ENCODE measurements around the gene RORB. TPM values are rescaled to one million over a fixed set of nuclear protein-coding genes. Genes with fewer than 3 reads are reported as not detected.
A peak's percentile ranks its signal among the peaks of the same experiment; 100 is the strongest.

Gene RORB
- total RNA-seq, 4 donors from 2014 or later = under 0.01 to 2.5 (median 0.94) TPM; not detected in 1

DNA sequence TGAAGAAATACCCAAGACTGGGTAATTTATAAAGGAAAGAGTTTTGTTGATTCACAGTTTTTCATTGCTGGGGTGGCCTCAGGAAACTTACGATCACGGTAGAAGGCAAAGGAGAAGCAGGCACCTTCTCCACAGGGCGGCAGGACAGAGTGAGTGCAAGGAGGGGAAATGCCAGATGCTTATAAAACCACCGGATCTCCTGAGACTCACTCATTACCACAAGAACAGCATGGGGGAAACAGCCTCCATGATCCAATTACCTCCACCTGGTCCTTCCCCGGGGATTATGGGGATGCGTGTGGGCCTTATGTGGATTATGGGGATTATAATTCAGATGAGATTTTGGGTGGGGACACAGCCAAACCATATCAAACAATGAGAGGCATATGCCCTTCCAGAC, 18.5 kb upstream of the RORB start:
- no peaks in the 10 kb centered on the region for H3K9me3 ChIP-seq
- no peaks in the 10 kb centered on the region for H3K36me3 ChIP-seq
- no peak overlapping the region for H3K4me3 ChIP-seq
- TF ChIP-seq, protein P1, sequence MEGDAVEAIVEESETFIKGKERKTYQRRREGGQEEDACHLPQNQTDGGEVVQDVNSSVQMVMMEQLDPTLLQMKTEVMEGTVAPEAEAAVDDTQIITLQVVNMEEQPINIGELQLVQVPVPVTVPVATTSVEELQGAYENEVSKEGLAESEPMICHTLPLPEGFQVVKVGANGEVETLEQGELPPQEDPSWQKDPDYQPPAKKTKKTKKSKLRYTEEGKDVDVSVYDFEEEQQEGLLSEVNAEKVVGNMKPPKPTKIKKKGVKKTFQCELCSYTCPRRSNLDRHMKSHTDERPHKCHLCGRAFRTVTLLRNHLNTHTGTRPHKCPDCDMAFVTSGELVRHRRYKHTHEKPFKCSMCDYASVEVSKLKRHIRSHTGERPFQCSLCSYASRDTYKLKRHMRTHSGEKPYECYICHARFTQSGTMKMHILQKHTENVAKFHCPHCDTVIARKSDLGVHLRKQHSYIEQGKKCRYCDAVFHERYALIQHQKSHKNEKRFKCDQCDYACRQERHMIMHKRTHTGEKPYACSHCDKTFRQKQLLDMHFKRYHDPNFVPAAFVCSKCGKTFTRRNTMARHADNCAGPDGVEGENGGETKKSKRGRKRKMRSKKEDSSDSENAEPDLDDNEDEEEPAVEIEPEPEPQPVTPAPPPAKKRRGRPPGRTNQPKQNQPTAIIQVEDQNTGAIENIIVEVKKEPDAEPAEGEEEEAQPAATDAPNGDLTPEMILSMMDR (IDR thresholded peaks at IDR 0.05) = no peak
- no peak for TF ChIP-seq POLR2A (IDR thresholded peaks at IDR 0.05)
- no peaks in the 10 kb centered on the region for H3K4me1 ChIP-seq
- H3K27me3 ChIP-seq = no peaks in the 10 kb centered on the region
- no peak overlapping the region for H3K27ac ChIP-seq
- DNase-seq = no peak

GRCh38 chr9:74479711-74480110, 17.4 kb upstream of the RORB start:
- Histone ChIP-seq H3K9me3 (no peaks in the 10 kb centered on the region), H3K36me3 (no peaks in the 10 kb centered on the region), H3K27ac (no peak overlapping the region), H3K4me1 (no peaks in the 10 kb centered on the region), H3K27me3 (no peaks in the 10 kb centered on the region), H3K4me3 (no peak overlapping the region)
- TF ChIP-seq, protein P1 (IDR thresholded peaks at IDR 0.05) = no peak
- TF ChIP-seq POLR2A (IDR thresholded peaks at IDR 0.05) = no peak
- no peak for DNase-seq

DNA sequence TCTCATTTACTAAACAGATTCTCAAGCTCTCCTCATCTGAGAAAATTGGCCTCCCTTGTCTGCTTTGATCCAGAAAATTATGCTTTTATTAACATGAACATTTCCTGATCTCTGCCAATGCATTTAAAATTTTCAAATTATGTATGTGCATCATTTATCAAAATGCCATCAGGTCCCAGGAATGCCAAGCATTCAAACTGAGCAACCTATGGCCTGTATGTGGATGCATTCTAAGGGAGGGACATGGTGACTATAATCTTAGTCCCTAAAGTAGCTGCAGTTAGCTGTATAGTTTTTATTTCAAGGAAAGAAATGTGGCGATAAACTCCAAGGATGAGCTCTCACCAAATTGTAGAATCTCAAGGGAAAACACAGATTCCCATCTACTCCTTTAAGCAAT, 9.7 kb upstream of the RORB start:
- no peak overlapping the region for H3K4me3 ChIP-seq
- TF ChIP-seq, protein P1 (IDR thresholded peaks at IDR 0.05) = no peak
- no peak for TF ChIP-seq POLR2A (IDR thresholded peaks at IDR 0.05)
- H3K27ac ChIP-seq = no peak overlapping the region
- no peaks in the 10 kb centered on the region for H3K27me3 ChIP-seq
- no peaks in the 10 kb centered on the region for H3K9me3 ChIP-seq
- H3K36me3 ChIP-seq = no peaks in the 10 kb centered on the region
- no peaks in the 10 kb centered on the region for H3K4me1 ChIP-seq
- DNase-seq = no peak

GRCh38 chr9:74493512-74493911, 3.6 kb upstream of the RORB start:
- TF ChIP-seq, protein P1 (IDR thresholded peaks at IDR 0.05) = no peak
- TF ChIP-seq POLR2A (IDR thresholded peaks at IDR 0.05) = no peak
- H3K36me3 ChIP-seq = no peaks in the 10 kb centered on the region
- no peak overlapping the region for H3K4me3 ChIP-seq
- no peak overlapping the region for H3K27ac ChIP-seq
- no peak for DNase-seq
- peaks cover 0 to 8% (median 0%) of the 10 kb centered on the region in 4 donors for H3K4me1 ChIP-seq
- H3K27me3 ChIP-seq = no peaks in the 10 kb centered on the region
- H3K9me3 ChIP-seq = no peaks in the 10 kb centered on the region

- Histone ChIP-seq H3K4me3 (no peak overlapping the region), H3K27ac (no peak overlapping the region), H3K27me3 (peaks cover 0 to 3% of the 10 kb centered on the region in 2 donors), H3K4me1 (peaks cover 0 to 17% (median 0%) of the 10 kb centered on the region in 4 donors), H3K36me3 (no peaks in the 10 kb centered on the region), H3K9me3 (no peaks in the 10 kb centered on the region)
- no peak for DNase-seq
- no peak for TF ChIP-seq POLR2A (IDR thresholded peaks at IDR 0.05)
- TF ChIP-seq, protein P1 (IDR thresholded peaks at IDR 0.05) = no peak
These were observed 2.6 kb upstream of the RORB start for GRCh38 chr9:74494490-74494889.

DNA sequence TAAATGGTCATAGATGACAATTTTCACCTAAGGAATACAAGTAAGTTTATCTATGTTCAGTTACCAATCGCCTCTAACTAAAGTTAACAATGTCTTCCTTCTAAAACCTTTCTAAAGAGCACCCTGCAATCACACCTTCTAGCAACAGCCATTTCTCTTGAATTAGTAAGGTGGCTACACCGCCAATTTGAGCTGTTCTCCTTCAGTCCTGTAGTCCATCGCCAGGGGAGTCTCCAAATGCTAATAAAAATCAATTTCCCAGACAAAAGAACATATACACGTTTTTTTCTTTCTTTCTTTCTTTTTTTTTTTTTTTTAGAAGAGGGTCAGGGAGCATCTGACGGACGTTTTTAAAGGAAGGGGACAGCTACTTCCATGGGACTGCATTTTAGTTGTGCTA, 729 bp upstream of the RORB start:
- peak overlapping the region in 2 of 4 donors; percentile 56 to 59 for H3K4me3 ChIP-seq
- no peaks in the 10 kb centered on the region for H3K36me3 ChIP-seq
- H3K4me1 ChIP-seq = peaks cover 0 to 23% (median 0%) of the 10 kb centered on the region in 4 donors
- TF ChIP-seq, protein P1 (IDR thresholded peaks at IDR 0.05) = no peak
- TF ChIP-seq POLR2A (IDR thresholded peaks at IDR 0.05) = no peak
- no peak for DNase-seq
- no peaks in the 10 kb centered on the region for H3K9me3 ChIP-seq
- H3K27ac ChIP-seq = no peak overlapping the region
- H3K27me3 ChIP-seq = peaks cover 0 to 9% of the 10 kb centered on the region in 2 donors

All from Peyer's patch (tissue), 4 donors.